ENCODE results near the gene FAM131A.

DNA sequence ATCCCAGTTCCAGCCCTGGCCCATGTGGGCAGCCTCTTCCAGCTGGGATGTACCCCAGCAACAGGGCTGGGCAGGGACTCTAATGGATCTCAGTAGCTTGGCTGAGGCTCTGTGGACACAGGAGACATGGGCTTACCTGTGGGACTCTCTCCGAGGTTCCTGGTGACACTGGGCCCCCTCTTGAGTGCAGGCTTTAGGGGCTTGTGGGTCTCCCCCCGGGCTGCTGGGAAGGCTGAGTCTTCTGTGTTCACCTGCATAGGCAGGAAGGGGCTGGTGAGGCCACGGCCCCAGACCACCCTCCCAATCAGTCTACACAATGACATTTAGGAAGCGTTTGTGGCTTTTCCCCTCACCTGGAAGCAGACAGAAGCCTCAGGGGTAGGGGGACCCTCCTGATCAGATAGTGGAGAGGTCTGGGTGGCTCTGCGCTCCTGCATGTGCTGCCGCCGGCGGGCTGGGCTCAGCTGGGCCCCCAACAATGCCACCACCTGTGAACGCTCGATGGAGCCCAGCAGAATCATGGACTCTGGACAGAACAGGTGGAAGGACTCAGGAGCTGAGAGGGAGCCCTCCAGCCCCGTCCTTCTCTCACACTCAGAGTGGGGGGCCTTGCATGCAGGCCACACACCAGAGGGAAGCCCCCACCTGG lies 15.6 kb downstream of the FAM131A start:
- TF ChIP-seq ISL1 (CRISPR knock-in tag; IDR thresholded peaks at IDR 0.05) (no peak), ZNF70 (CRISPR knock-in tag; IDR thresholded peaks at IDR 0.05) (no peak), ZFP3 (CRISPR knock-in tag; IDR thresholded peaks at IDR 0.05) (no peak), RARB (CRISPR knock-in tag; IDR thresholded peaks at IDR 0.05) (no peak), ZNF565 (CRISPR knock-in tag; conservative IDR thresholded peaks at IDR 0.05; ENCODE audit: low read depth) (no peak), TOX (CRISPR knock-in tag; IDR thresholded peaks at IDR 0.05; ENCODE audit: borderline replicate concordance) (no peak), BACH2 (CRISPR knock-in tag; IDR thresholded peaks at IDR 0.05; ENCODE audit: borderline replicate concordance) (no peak), ZC3H10 (CRISPR knock-in tag; IDR thresholded peaks at IDR 0.05) (no peak)
- TF ChIP-seq, protein P1, sequence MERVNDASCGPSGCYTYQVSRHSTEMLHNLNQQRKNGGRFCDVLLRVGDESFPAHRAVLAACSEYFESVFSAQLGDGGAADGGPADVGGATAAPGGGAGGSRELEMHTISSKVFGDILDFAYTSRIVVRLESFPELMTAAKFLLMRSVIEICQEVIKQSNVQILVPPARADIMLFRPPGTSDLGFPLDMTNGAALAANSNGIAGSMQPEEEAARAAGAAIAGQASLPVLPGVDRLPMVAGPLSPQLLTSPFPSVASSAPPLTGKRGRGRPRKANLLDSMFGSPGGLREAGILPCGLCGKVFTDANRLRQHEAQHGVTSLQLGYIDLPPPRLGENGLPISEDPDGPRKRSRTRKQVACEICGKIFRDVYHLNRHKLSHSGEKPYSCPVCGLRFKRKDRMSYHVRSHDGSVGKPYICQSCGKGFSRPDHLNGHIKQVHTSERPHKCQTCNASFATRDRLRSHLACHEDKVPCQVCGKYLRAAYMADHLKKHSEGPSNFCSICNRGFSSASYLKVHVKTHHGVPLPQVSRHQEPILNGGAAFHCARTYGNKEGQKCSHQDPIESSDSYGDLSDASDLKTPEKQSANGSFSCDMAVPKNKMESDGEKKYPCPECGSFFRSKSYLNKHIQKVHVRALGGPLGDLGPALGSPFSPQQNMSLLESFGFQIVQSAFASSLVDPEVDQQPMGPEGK (CRISPR knock-in tag; IDR thresholded peaks at IDR 0.05; ENCODE audit: borderline replicate concordance): no peak

All from SK-N-SH treated with all-trans-retinoic acid at 6 μM for 48 hours (cell line).